Suprapubic skin (tissue), 4 donors: ENCODE data around the gene C2orf42.

Experiments used
- CTCF ChIP-seq, 2 donors: fragments of 200-600 bp in 1 of 2; fragments of 450-650 bp in 1 of 2; sonication (generic) in 1 of 2; IDR thresholded peaks; one replicate each; pipeline ENCODE4 v1.5.1; 2016 to 2019; ENCODE audit warnings: antibody characterized with exemption in 2 of 2, mild to moderate bottlenecking in 1 of 2, moderate library complexity in 1 of 2
- EP300 ChIP-seq: sonication (generic); formaldehyde crosslinking; IDR thresholded peaks from one replicate; pipeline ENCODE4 v1.6.1; 2017; ENCODE audit warnings: antibody characterized with exemption
- POLR2A ChIP-seq, 2 donors: fragments of 450-650 bp; IDR thresholded peaks; one replicate each; pipeline ENCODE4 v1.6.1; 2017; ENCODE audit warnings: antibody characterized with exemption in 2 of 2, mild to moderate bottlenecking in 2 of 2, moderate library complexity in 2 of 2
- POLR2AphosphoS5 ChIP-seq, 3 donors: sonication (generic); formaldehyde crosslinking; IDR thresholded peaks; one replicate each; pipeline ENCODE4 v1.6.1; 2017; ENCODE audit warnings: antibody characterized with exemption in 3 of 3

DNA sequence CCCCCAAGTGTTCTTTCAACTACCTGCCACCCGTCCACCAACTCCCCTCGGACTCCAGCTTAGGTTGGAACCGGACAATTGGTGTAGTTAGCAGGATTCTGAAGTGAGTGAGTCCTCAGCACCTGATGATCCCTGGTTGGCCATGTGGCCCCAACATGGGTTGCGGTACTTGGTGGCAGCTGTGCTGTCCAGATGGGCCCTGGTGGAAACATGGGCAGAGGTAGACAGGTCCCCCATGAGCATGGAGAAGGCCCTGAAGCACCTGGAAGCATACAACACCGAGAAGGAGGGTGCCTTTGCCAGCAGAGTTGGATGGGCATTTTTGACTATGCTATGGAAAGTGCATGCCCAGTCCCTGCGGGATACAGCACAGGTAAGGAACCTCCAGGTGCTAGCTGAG lies 11.0 kb upstream of the C2orf42 start:
- TF ChIP-seq POLR2A (IDR thresholded peaks at IDR 0.05) (no peak), CTCF (IDR thresholded peaks at IDR 0.05) (no peak), EP300 (no peak), POLR2AphosphoS5 (IDR thresholded peaks at IDR 0.05) (no peak)
